MV-4-11 (cell line): ENCODE results near the gene IAH1.
"Not testable (repeated sequence)": the region's sequence is repeated elsewhere in the genome, so short reads cannot be mapped to it uniquely, and the experiment has no call there.

Experiments used
- DNase-seq: peaks from one replicate; lab custom pipeline; 2025; lab: John Stamatoyannopoulos, UW

Gene IAH1

GRCh38 chr2:9473308-9473984 is 905 bp upstream of the IAH1 start:
- no peak for DNase-seq

- DNase-seq, result no peak
Observed at GRCh38 chr2:9473985-9474360, 378 bp upstream of the IAH1 start.

GRCh38 chr2:9477914-9478313 is 3.6 kb downstream of the IAH1 start:
- no peak for DNase-seq

GRCh38 chr2:9478526-9478925 is 4.2 kb downstream of the IAH1 start:
- no peak for DNase-seq

- DNase-seq, result no peak
Observed at GRCh38 chr2:9480157-9480556, 5.8 kb downstream of the IAH1 start.

GRCh38 chr2:9483107-9483506 is 8.8 kb downstream of the IAH1 start:
- DNase-seq, result no peak

GRCh38 chr2:9484533-9484932 is 10.2 kb downstream of the IAH1 start:
- DNase-seq, result no peak

GRCh38 chr2:9488583-9489547 is 14.5 kb downstream of the IAH1 start:
- DNase-seq, result no peak

- DNase-seq, result no peak
Observed at GRCh38 chr2:9490789-9491188, 16.4 kb downstream of the IAH1 start.

GRCh38 chr2:9492927-9493326 is 18.6 kb downstream of the IAH1 start:
- no peak for DNase-seq

GRCh38 chr2:9493478-9493877 is 19.1 kb downstream of the IAH1 start:
- DNase-seq, result no peak

GRCh38 chr2:9494081-9494480 is 19.7 kb downstream of the IAH1 start:
- DNase-seq, result no peak

GRCh38 chr2:9497017-9497416 is 22.7 kb downstream of the IAH1 start:
- DNase-seq, result no peak

- no peak for DNase-seq
Observed at GRCh38 chr2:9498210-9498609, 23.9 kb downstream of the IAH1 start.

GRCh38 chr2:9508931-9509330 is 34.6 kb downstream of the IAH1 start:
- peak; percentile 53 for DNase-seq

- not testable (repeated sequence) for DNase-seq
Observed at GRCh38 chr2:9513946-9514345, 39.6 kb downstream of the IAH1 start.

GRCh38 chr2:9517118-9517782 is 42.9 kb downstream of the IAH1 start:
- no peak for DNase-seq

- no peak for DNase-seq
Observed at GRCh38 chr2:9518163-9518562, 43.8 kb downstream of the IAH1 start.

- DNase-seq, result no peak
Observed at GRCh38 chr2:9518780-9519179, 44.4 kb downstream of the IAH1 start.

GRCh38 chr2:9519250-9519649 is 44.9 kb downstream of the IAH1 start:
- DNase-seq, result no peak

GRCh38 chr2:9524291-9524690 is 49.9 kb downstream of the IAH1 start:
- DNase-seq, result peak; percentile 23

GRCh38 chr2:9525266-9525665 is 50.9 kb downstream of the IAH1 start:
- DNase-seq, result no peak
